ENCODE measurements around the gene TBX10.
"Not testable (repeated sequence)": the region's sequence is repeated elsewhere in the genome, so short reads cannot be mapped to it uniquely, and the experiment has no call there.

TBX10 gene

GRCh38 chr11:67664213-67664585 lies 24.6 kb upstream of the TBX10 start:
- no peak for DNase-seq

GRCh38 chr11:67663532-67664212 lies 24.1 kb upstream of the TBX10 start:
- DNase-seq: no peak

GRCh38 chr11:67662835-67663531 lies 23.4 kb upstream of the TBX10 start:
- no peak for DNase-seq

- no peak for DNase-seq
These were observed 22.7 kb upstream of the TBX10 start for GRCh38 chr11:67662142-67662834.

- DNase-seq: not testable (repeated sequence)
These were observed 21.2 kb upstream of the TBX10 start for GRCh38 chr11:67660752-67661151.

GRCh38 chr11:67659651-67660165 lies 20.1 kb upstream of the TBX10 start:
- DNase-seq: not testable (repeated sequence)

GRCh38 chr11:67657300-67657699 lies 17.7 kb upstream of the TBX10 start:
- DNase-seq: no peak

- DNase-seq: no peak
These were observed 16.8 kb upstream of the TBX10 start for GRCh38 chr11:67656278-67656922.

GRCh38 chr11:67654225-67654624 lies 14.7 kb upstream of the TBX10 start:
- DNase-seq: no peak

- no peak for DNase-seq
These were observed 13.6 kb upstream of the TBX10 start for GRCh38 chr11:67652965-67653845.

- DNase-seq: no peak
These were observed 12.6 kb upstream of the TBX10 start for GRCh38 chr11:67651976-67652781.

GRCh38 chr11:67649634-67650510 lies 10.3 kb upstream of the TBX10 start:
- DNase-seq: no peak

GRCh38 chr11:67648796-67649613 lies 9.4 kb upstream of the TBX10 start:
- no peak for DNase-seq

GRCh38 chr11:67648140-67648795 lies 8.7 kb upstream of the TBX10 start:
- DNase-seq: no peak

GRCh38 chr11:67647471-67647870 lies 7.9 kb upstream of the TBX10 start:
- DNase-seq: no peak

GRCh38 chr11:67646535-67647336 lies 7.2 kb upstream of the TBX10 start:
- peak; percentile 71 for DNase-seq

- no peak for DNase-seq
These were observed 6.2 kb upstream of the TBX10 start for GRCh38 chr11:67645521-67646461.

Measured in NK-92 treated with Interleukin-12 subunit alpha and Interleukin-12 subunit beta, amount 100 ng/mL, for 24 hours (cell line).